NB4 (cell line): ENCODE data around the gene DNAI2.

Source experiments
- MYC ChIP-seq: IDR thresholded peaks from 2 replicates; pipeline ENCODE4 v1.6.1; 2011; ENCODE audit warnings: low read depth, low read length
- POLR2A ChIP-seq: IDR thresholded peaks from 2 replicates; pipeline ENCODE4 v1.6.1; 2011; ENCODE audit warnings: mild to moderate bottlenecking; ENCODE audit not compliant: insufficient read length; ENCODE audit errors: extremely low read depth
- TF ChIP-seq, protein P1 (sequence below): IDR thresholded peaks from one replicate; pipeline ENCODE4 v1.5.1; 2012; ENCODE audit warnings: low read depth, low read length

DNA sequence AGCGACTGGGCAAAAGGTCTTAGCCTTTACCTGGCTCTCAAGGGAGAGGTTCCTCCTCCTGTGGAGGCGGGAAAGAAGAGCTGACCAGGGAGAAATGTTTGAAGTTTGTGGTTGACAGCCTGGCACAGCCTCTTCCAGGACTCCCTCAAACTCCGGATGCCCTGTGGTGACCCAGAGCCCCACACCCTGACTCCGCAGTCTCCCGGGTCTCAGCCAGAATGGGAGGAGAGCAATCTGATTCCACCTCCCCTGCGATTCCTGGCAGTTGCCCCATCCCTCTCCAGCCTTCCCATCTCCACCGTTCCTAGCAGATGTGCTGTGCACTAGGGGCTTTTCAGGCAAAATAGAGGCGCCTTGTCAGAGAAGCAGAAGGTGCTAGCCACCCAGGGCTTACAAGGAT, 5.5 kb upstream of the DNAI2 start:
- TF ChIP-seq, protein P1, sequence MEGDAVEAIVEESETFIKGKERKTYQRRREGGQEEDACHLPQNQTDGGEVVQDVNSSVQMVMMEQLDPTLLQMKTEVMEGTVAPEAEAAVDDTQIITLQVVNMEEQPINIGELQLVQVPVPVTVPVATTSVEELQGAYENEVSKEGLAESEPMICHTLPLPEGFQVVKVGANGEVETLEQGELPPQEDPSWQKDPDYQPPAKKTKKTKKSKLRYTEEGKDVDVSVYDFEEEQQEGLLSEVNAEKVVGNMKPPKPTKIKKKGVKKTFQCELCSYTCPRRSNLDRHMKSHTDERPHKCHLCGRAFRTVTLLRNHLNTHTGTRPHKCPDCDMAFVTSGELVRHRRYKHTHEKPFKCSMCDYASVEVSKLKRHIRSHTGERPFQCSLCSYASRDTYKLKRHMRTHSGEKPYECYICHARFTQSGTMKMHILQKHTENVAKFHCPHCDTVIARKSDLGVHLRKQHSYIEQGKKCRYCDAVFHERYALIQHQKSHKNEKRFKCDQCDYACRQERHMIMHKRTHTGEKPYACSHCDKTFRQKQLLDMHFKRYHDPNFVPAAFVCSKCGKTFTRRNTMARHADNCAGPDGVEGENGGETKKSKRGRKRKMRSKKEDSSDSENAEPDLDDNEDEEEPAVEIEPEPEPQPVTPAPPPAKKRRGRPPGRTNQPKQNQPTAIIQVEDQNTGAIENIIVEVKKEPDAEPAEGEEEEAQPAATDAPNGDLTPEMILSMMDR, result no peak
- TF ChIP-seq MYC (no peak), POLR2A (no peak)
